NCI-H1930 (cell line): ENCODE measurements around the gene MARCHF2.
"Not testable (repeated sequence)": the region's sequence is repeated elsewhere in the genome, so short reads cannot be mapped to it uniquely, and the experiment has no call there.

Source experiments
- DNase-seq, 2 experiments: peaks; one replicate each; lab custom pipeline; 2025; lab: John Stamatoyannopoulos, UW

MARCHF2 gene

DNA sequence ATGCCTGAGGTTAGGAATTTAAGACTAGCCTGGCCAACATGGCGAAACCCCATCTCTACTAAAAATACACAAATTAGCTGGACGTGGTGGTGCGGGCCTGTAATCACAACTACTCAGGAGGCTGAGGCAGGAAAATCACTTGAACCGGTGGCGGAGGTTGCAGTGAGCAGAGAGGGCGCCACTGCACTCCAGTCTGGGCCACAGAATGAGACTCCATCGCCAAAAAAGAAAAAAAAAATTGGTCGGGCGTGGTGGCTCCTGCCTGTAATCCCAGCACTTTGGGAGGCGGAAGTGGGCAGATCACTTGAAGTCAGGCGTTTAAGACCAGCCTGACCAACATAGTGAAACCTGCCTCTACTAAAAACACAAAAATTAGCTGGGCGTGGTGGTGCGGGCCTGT, 2.4 kb upstream of the MARCHF2 start:
- DNase-seq, result not testable (repeated sequence)

DNA sequence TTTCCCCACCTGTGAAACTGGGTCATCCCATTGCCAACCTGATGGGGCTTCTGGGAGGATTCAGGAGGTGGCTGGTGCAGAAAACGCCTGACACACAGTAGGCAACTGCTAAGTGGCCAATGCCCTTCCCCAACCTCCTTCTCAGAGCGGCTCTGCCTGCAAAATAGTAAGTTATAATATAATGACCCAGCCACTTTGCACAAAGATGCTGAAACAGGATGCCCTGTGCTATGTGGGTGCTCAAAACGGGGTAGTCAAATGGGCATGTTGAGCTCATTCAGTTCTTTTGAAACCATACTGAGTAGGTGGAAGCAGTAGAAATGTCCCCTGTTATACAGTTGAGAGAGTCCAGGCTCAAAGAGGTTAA, 507 bp downstream of the MARCHF2 start:
- DNase-seq, result no peak

DNA sequence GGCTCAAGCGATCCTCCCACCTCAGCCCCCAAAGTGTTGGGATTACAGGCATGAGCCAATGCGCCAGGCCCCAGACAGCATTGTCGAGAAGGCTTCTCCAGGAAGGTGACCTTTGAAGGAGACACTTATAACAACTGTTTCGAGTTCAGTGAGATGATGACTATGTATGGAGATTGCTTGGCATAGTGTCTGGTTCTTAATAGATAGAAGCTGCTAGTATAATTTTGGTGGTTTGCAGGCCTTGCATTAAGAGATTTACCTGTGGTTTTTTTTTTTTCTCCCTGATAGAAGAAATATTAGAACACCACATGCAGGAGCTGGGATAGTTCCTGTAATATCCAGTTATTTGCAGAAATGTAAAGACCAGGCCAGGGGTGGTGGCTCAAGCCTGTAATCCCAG, 3.7 kb downstream of the MARCHF2 start:
- DNase-seq, result no peak

DNA sequence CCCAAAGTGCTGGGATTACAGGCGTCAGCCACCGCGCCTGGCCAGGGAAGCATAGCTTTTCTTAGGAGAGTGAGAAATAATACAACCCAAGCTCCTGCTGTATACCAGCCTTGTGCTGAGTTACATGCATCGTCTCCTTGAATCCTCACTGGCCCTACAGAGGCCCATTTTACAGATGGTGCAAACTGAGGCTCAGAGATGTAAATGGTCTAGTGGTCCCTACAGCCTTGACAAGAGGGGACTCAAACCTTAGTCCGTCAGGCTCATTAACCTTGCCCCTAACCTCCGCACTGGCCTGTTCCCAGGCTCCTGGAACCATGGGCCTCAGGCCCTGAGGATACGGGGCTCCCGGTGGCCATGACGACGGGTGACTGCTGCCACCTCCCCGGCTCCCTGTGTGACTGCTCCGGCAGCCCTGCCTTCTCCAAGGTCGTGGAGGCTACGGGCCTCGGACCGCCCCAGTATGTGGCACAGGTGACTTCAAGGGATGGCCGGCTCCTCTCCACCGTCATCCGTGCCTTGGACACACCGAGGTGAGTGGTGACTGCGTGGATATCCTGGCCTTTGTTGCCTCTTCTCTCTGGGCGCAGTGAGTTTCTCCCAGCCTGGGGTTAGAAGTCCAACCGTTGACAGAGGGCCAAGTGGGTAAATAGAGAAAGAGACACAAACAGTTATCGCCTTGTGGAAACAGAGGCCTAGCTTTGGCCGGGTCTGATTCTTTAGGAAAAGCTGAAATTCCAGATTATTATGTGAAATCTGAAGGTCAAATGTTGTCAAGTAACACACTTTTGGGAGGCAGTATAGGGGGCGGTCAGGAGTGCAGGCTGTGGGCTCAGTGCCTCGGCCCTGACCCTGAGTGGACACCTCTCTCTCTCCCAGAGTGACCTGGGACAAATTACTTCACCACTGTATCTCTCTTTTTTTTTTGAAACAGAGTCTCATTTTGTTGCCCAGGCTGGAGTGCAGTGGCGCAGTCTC, 8.7 kb downstream of the MARCHF2 start:
- DNase-seq, result no peak

DNA sequence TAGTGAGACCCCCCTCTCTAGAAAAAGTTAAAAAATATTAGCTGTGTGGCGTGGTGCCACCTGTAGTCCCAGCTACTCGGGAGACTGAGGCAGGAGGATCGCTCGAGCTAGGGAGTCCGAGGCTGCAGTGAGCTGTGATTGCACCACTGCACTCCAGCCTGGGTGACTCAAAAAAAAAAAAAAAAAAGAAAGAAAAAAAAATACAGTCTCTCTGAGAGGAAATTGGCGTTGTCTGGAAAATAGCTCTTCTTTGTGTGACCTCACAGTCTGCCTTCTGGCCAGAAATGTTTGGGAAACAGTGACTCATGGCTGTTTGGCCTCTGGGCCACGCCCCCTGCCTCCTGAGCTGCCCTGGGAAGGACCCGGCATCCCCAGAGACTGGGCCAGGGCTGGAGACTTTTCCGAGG, 10.7 kb downstream of the MARCHF2 start:
- DNase-seq, result no peak

DNA sequence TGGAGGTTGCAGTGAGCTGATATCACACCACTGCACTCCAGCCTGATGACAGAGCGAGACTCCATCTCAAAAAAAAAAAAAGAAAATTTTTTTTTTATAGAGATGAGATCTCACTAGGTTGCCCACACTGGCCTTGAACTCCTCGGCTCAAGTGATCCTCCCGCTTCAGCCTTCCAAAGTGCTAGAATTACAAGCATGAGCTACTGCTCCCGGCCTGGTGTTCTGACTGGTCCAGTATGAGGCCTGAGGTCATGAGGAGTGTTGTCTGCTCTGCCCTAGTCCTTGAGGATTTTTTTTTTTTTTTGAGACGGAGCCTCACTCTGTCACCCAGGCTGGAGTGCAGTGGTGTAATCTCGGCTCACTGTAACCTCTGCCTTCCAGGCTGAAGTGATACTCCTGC, 12.2 kb downstream of the MARCHF2 start:
- DNase-seq, result not testable (repeated sequence)

DNA sequence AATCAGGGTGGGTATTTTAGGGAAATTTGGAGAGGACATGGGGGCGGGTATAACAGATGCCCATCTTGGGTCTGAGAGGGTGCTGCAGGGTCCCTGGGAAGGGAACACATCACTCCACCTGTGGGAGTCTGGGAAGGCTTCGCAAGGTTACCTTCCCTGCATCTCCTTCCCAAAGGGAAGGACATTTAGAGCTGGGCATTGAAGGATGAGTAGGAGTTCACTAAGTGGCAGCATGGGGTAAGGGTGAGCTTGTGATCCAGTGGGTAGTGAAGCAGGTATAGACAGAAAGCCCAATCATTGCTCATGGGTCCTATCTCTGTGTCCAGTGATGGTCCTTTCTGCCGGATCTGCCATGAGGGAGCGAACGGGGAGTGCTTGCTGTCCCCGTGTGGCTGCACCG, 13.2 kb downstream of the MARCHF2 start:
- no peak for DNase-seq

DNA sequence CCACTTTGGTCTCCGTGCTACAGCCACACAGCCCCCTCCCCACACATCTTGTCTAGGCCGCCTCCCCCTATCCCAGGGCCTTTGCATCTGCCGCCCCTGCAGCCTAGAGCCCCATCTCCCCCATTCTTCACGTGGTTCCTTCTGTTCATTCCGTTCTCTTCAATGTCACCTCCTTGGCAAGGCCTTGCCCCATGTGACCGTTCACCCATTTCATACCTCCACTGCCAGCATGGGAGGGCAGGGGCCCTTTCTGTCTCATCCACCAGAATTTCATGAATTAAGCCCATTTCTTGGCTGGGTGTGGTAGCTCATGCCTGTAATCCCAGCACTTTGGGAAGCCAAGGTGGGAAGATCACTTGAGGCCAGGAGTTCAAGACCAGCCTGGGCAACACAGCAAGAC, 15.9 kb downstream of the MARCHF2 start:
- no peak for DNase-seq

DNA sequence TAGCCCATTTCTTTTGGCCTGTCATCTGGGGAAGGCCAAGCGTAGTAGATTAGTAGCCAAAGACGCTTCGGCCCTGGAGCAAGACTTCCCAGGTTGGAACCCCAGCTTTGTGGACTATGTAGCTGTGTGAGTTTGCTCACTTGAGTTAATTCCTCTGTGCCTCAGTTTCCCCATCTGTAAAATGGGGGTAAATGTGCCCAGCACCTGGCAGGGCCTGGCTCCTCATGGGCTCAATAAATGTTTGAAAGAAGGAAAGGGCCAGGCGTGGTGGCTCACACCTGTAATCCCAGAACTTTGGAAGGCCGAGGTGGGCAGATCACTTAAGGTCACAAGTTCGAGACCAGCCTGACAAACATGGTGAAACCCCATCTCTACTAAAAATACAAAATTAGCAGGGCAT, 16.7 kb downstream of the MARCHF2 start:
- no peak for DNase-seq

DNA sequence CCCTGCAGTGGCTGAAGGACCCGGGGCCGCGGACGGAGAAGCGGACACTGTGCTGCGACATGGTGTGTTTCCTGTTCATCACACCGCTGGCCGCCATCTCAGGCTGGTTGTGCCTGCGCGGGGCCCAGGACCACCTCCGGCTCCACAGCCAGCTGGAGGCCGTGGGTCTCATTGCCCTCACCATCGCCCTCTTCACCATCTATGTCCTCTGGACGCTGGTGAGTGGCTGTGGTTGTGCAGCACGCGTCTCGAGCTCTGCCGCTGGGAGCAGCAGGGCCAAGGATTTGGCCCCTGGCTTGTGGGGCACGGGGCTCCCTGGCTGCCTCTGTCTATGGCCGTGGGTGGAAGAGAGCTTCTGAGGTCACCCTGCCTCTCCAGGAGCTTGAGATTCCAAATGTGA, 17.5 kb downstream of the MARCHF2 start:
- no peak for DNase-seq

DNA sequence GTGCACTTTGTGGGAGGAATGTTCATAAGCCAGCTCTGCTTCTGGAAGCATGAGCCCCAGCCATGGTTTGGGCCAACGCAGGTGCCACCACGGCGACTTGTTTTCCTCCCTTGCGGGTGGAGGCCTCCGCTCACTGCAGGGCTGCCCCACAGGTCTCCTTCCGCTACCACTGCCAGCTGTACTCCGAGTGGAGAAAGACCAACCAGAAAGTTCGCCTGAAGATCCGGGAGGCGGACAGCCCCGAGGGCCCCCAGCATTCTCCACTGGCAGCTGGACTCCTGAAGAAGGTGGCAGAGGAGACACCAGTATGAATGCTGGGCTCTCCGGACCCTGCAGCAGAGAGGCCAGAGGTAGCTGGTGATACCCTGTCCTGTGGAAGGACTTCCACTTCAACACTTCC, 25.1 kb downstream of the MARCHF2 start:
- DNase-seq, result no peak

DNA sequence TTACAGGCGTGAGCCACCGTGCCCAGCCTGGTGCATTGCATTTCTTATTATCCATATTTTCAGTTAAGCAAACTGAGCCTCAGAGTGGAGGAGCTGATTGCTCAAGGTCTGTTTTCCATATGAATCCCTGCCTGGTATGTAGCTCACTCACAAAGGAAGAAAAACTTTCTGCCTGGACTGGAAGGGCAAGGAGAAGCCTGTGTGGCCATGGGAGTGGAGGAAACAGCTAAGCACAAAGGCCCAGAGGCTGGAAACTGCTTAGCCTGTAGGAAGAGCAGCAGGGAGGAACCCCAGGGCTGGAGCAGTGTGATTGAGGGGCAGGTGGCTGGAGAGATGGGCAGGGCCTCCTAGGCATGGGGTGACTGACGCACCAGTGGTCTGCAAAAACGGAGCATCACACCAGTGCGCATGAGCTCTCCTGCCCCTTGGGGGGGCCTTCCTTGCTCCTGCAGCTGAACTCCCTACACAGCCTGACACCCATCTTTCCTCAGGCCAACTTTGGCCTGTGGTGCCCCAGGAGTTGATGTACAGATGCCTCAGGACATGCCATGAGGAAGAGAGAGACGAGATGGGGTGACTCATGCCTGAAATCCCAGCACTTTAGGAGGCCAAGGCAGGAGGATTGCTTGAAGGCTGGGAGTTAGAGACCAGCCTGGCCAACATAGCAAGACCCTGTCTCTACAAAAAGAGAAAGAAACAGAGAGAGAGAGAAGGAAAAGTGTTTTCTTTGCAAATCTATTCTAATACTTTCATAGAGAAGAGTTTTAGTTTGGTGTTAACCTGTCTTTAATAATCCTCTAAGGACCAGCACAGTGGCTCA, 28.8 kb downstream of the MARCHF2 start:
- no peak for DNase-seq

DNA sequence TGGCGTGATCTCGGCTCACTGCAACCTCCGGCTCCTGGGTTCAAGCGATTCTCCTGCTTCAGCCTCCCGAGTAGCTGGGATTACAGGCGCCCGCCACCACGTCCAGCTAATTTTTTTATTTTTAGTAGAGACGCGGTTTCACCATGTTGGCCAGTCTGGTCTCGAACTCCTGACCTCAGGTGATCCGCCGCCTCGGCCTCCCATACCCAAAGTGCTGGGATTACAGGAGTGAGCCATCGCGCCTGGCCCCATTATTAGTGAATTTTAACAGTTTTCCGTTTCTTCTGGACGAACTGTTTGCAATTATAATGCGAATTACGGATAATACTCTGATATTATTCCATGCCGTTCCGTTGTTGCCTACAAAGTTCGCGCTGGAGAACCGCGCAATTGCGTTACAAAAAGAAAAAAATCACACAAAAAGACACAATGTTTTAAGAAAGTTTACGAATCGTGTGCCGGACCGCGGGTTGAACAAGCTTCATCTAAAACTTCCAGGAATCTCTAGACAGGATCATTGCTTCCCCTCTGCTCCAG, 31.1 kb downstream of the MARCHF2 start:
- not testable (repeated sequence) for DNase-seq

DNA sequence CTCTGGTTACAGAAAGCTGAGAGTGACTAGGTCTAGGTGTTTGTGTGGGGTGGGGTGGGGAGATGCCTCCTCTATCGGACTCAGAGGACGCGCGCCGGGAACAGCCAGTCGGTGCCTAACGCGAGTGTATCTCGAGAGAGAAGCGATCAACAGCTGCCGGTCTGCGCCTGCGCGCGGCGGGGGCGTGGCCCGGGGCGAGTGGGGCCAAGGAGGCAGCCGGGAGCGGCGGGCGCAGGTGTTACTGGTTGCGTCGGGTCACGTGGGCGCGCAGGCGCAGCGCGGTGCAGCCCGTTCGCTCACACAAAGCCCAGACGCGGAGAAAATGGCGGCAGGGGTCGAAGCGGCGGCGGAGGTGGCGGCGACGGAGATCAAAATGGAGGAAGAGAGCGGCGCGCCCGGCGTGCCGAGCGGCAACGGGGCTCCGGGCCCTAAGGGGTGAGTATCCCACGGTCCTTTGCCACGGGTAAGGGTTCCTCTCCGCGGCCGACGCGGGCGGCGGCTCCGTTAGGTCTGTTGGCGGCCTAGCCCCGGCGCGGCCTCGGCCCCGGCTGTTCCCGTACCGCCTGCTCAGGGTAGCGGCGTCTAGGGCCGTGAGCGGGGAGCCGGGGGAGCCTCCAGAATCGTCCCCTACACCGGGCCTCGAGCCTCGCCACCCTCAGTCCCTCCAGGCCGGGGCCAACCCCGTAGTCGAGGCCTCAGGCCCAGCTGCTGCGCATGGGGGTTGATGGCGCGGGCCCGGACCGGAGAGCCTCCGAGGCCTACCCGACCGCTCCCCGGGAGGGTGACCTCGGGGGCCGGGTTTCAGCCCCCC, 31.8 kb downstream of the MARCHF2 start, which contains the start of gene HNRNPM:
Gene HNRNPM, plus strand, starts transcription at position 299 of the 811 bp plus-strand sequence. Its CDS starts 24 bp downstream, at position 323.
- DNase-seq, result peak; percentile 87 to 94

DNA sequence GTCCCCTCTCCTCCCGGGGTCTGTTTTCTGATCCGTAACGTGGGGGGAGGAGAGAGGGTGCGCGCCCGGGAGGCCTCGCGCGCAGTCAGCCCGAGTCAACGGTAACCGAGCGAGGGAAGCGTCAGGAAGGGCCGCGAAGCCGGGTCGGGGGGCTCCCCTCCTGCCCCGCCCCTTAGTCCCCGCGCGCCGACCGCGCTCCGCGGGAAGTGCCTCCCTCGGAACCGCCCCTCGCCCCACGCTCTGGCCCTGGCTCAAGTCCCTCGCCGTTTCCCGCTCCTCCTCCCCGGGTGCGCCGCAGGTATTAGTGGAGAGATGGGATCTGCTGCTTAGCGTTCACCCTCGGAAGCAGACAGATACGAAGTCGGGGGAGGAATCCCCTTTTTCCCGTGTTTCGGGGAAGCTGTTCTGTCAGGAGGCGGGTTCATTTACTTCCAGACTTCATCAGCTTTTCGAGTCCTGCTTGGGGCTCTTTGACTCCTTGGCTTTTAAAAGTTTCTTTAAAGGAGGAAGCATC, 32.4 kb downstream of the MARCHF2 start:
- DNase-seq, result no peak

DNA sequence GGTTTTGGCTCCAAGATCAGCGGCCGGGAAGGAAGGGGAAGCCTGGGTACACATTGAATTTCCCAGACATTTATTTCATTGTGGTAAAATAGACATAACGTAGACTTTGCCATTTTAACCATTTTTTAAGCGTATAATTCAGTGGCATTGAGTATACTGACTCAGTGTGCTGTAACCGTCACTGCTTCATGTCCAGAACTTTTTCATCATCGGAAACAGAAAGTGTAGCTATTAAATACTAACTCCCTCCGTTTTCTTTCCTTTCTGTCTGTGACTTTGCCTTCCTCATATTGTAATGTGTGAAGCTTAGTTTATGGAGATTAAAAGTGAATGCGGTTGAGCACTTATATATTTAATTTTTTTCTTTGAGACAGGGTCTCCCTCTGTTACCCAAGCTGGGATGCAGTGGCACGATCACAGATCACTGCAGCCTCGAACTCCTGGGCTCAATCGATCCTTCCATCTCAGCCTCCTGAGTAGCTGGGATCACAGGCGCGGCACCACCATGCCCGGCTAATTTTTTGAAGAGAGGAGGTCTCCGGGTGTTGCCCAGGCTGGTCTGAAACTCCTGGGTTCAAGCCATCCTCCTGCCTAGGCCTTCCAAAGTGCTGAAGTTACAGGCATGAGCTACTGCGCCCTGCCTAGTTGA, 33.1 kb downstream of the MARCHF2 start:
- no peak for DNase-seq

DNA sequence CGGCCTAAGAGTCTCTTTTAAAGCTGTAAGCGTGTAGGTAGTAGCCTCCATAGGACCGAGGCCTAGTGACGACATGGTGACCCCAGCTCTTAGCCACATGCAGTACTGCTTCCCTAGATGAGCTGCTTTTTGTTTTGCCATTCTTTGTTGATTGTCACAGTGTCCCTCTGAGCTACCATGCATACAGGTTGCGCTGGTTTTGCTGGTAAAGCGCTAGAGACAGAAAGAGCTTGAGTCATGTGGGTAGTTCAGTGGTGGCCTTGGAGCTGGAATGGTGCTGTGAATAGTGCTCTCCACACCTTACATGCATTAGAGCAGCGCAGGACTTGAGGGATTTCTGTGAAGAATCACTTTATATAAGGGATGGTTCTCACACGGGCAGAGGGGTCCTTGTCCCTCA, 36.7 kb downstream of the MARCHF2 start:
- no peak for DNase-seq

DNA sequence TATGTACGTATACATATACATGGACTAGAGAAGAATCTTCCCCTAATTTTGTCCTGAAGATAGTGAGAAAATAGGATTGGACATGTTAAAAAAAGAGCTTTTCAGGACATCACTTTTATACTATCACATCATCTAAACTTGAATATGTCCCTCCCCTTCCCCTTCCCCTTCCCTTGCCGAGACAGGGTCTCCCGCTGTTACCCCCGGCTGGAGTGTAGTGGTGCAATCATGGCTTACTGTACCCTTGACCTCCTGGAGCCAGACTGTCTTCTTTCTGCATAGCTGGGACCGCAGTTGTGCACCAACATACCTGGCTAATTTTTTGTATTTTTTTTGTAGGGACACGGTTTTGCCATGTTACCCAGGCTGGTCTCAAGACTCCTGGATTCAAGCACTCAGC, 38.3 kb downstream of the MARCHF2 start:
- no peak for DNase-seq

DNA sequence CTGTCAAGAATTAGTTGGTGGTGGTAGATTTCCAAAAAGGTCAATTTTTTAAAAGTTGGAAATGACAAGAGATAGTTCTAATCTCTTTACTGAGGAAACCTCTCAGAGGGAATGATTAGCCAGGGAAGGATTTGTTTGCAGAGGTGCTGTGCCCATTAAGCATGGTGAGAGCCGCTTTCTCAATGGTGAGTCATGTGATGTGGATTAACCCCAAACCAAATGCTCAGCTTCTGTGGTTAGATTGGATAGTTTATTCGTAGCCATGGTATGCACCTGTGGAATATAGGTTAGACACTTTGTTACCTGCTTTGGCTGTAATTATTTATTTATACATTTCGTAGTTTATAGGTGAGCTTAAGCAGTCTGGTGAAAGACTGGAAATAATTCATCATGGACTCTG, 38.8 kb downstream of the MARCHF2 start:
- DNase-seq, result no peak

DNA sequence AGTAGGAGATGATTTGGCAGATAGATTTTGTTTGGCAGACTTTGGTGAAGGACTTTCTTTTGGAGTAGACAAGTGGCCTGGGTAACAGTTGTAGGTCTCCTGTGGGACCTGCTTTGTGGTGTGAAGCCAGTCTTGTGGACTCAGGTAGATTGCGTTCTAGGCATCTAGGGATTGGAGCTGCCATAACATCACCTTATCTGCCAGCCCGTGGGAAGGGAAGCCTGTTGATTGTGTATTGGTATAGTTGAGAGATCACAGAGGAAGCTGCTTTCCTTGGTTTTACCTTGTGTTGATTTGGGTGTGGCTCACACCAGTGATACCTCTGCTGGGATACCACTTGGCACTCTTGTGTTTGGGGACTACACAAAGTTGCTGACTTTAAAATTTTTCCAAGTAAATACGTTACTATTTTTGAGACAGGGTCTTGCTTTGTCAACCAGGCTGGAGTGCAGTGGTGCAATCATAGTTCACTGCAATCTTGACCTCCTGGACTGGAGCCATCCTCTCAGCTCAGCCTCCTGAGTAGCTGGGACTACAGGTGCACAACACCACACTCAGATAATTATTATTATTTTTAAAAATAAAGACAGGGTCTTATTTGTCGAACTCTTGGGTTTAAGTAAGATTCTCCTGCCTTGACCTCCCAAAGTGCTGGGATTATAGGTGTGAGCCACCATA, 39.5 kb downstream of the MARCHF2 start:
- no peak for DNase-seq
